Astrocyte (in vitro differentiated cells and primary cell): ENCODE results near the gene LSM10. TPM values are rescaled to one million over a fixed set of nuclear protein-coding genes. Genes with fewer than 3 reads are reported as not detected.

Source experiments
- DNase-seq: peaks from one replicate; pipeline ENCODE4 v3.0.0-alpha.2; 2010; ENCODE audit warnings: low read depth
- FAIRE-seq: peaks from 2 replicates; lab custom pipeline; 2011; peaks lifted over from hg19 to GRCh38; lab: Jason Lieb, UNC
- H2AFZ ChIP-seq: 2 replicates; pipeline ENCODE4 v1.6.0; 2012; ENCODE audit warnings: low read depth, low read length, inconsistent platforms
- H3K27ac ChIP-seq: 2 replicates; pipeline ENCODE4 v1.5.1; 2011; ENCODE audit warnings: low read depth, low read length, inconsistent platforms
- H3K27me3 ChIP-seq: 2 replicates; pipeline ENCODE4 v1.6.0; 2011; ENCODE audit warnings: low read length, inconsistent platforms; ENCODE audit not compliant: insufficient read depth
- H3K36me3 ChIP-seq: 2 replicates; pipeline ENCODE4 v1.5.1; 2011; ENCODE audit warnings: low read length, inconsistent platforms; ENCODE audit not compliant: insufficient read depth
- H3K4me1 ChIP-seq: 2 replicates; pipeline ENCODE4 v1.5.1; 2011; ENCODE audit warnings: low read length, inconsistent platforms; ENCODE audit not compliant: insufficient read depth
- H3K4me2 ChIP-seq: 2 replicates; pipeline ENCODE4 v1.6.0; 2012; ENCODE audit warnings: low read length, inconsistent platforms
- H3K4me3 ChIP-seq: 2 replicates; pipeline ENCODE4 v1.5.1; 2011; ENCODE audit warnings: low read depth, mild to moderate bottlenecking, low read length, inconsistent platforms; ENCODE audit not compliant: insufficient read depth
- H3K79me2 ChIP-seq: 2 replicates; pipeline ENCODE4 v1.6.0; 2012; ENCODE audit warnings: mild to moderate bottlenecking, low read length, inconsistent platforms; ENCODE audit not compliant: insufficient read depth
- H3K9ac ChIP-seq: 2 replicates; pipeline ENCODE4 v1.6.0; 2012; ENCODE audit warnings: mild to moderate bottlenecking, low read length, inconsistent platforms
- H3K9me3 ChIP-seq: 2 replicates; pipeline ENCODE4 v1.5.1; 2012; ENCODE audit warnings: low read depth, mild to moderate bottlenecking, low read length, inconsistent platforms; ENCODE audit not compliant: insufficient read depth
- H4K20me1 ChIP-seq: 2 replicates; pipeline ENCODE4 v1.6.0; 2012; ENCODE audit warnings: low read length, inconsistent platforms; ENCODE audit not compliant: insufficient read depth
- H3K27ac Mint-ChIP-seq: one replicate; pipeline ENCODE4 v1.8.0; 2021; ENCODE audit warnings: mild to moderate bottlenecking, mixed read lengths; ENCODE audit not compliant: unreplicated experiment
- H3K27me3 Mint-ChIP-seq: one replicate; pipeline ENCODE4 v1.8.0; 2021; ENCODE audit warnings: low read depth, mixed read lengths; ENCODE audit not compliant: unreplicated experiment
- H3K36me3 Mint-ChIP-seq: one replicate; pipeline ENCODE4 v1.8.0; 2021; ENCODE audit warnings: low read depth, mixed read lengths; ENCODE audit not compliant: unreplicated experiment
- H3K4me1 Mint-ChIP-seq: one replicate; pipeline ENCODE4 v1.8.0; 2021; ENCODE audit warnings: low read depth, mixed read lengths; ENCODE audit not compliant: unreplicated experiment
- H3K4me3 Mint-ChIP-seq: one replicate; pipeline ENCODE4 v1.8.0; 2021; ENCODE audit warnings: mild to moderate bottlenecking, moderate library complexity, mixed read lengths; ENCODE audit not compliant: unreplicated experiment
- H3K9me3 Mint-ChIP-seq: one replicate; pipeline ENCODE4 v1.8.0; 2021; ENCODE audit warnings: mild to moderate bottlenecking, mixed read lengths; ENCODE audit not compliant: unreplicated experiment
- EZH2 ChIP-seq: IDR thresholded peaks from 2 replicates; pipeline ENCODE4 v1.6.1; 2012; ENCODE audit warnings: mild to moderate bottlenecking, low read length, inconsistent platforms; ENCODE audit not compliant: insufficient read depth
- total RNA-seq: library from RNA; stranded (reverse); gene quantifications from 2 replicates; pipeline ENCODE4 v1.2.1, GENCODE V29; 2021
- TF ChIP-seq, protein P1 (sequence below): IDR thresholded peaks from 2 replicates; pipeline ENCODE4 v1.5.1; 2011; ENCODE audit warnings: low read depth, mild to moderate bottlenecking, inconsistent platforms, low read length, moderate library complexity; ENCODE audit not compliant: insufficient read depth

Gene LSM10
- total RNA-seq, 1 donor from 2014 or later, result 48.9 TPM

DNA sequence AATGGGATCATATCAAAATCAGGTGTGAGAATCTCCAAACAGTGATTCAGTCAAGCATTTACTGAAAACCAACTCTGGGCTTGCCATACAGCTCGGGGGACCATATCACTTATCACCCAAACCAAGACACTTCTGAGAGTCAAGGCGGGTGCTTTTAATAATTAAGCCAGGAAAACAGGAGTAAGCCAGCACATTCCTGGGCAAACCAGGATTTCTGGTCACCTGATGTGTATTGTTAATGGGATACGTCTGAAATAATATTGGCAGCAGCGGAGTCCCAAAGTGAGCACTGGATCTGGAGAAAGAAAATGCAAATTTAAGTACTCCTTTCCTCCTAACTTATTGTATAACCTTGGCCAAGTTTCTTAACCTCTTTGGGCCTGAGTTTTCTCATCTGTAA lies 34.9 kb upstream of the LSM10 start:
- Histone ChIP-seq H3K9ac (no peak overlapping the region), H3K4me1 (peaks cover 4% of the 10 kb centered on the region), H4K20me1 (no peaks in the 10 kb centered on the region), H2AFZ (no peak overlapping the region), H3K36me3 (peaks cover 2% of the 10 kb centered on the region), H3K4me3 (no peak overlapping the region), H3K27me3 (no peaks in the 10 kb centered on the region), H3K9me3 (no peaks in the 10 kb centered on the region), H3K79me2 (no peaks in the 10 kb centered on the region), H3K27ac (no peak overlapping the region), H3K4me2 (no peak overlapping the region)
- Mint-ChIP-seq H3K4me3 (no peak overlapping the region), H3K9me3 (no peaks in the 10 kb centered on the region), H3K27me3 (peaks cover 5% of the 10 kb centered on the region), H3K4me1 (peaks cover 9% of the 10 kb centered on the region), H3K36me3 (peaks cover 18% of the 10 kb centered on the region), H3K27ac (no peak overlapping the region)
- TF ChIP-seq, protein P1, sequence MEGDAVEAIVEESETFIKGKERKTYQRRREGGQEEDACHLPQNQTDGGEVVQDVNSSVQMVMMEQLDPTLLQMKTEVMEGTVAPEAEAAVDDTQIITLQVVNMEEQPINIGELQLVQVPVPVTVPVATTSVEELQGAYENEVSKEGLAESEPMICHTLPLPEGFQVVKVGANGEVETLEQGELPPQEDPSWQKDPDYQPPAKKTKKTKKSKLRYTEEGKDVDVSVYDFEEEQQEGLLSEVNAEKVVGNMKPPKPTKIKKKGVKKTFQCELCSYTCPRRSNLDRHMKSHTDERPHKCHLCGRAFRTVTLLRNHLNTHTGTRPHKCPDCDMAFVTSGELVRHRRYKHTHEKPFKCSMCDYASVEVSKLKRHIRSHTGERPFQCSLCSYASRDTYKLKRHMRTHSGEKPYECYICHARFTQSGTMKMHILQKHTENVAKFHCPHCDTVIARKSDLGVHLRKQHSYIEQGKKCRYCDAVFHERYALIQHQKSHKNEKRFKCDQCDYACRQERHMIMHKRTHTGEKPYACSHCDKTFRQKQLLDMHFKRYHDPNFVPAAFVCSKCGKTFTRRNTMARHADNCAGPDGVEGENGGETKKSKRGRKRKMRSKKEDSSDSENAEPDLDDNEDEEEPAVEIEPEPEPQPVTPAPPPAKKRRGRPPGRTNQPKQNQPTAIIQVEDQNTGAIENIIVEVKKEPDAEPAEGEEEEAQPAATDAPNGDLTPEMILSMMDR, result no peak
- TF ChIP-seq EZH2, result no peak
- no peak for DNase-seq
- no peak for FAIRE-seq

DNA sequence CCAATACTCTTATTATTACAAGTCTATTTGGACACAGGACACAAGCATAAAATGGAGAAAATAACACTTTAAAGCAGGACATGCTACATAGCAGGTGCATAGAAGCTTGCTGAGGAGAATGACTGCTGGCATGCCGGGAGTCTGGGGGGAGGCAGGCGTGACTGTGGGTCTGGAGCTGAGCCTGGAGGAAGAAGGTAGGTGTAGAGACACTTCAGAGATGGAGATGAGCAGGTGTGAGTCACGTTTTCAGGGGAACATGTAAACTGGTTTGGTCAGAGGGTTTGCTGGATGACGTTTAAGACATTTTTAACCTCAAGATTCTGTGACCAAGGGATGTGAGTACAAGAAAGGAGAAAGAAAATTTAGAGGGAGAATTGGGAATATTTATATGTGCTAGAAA lies 28.1 kb upstream of the LSM10 start:
- Mint-ChIP-seq H3K36me3 (peaks cover 6% of the 10 kb centered on the region), H3K27me3 (peaks cover under 1% of the 10 kb centered on the region), H3K4me3 (no peak overlapping the region), H3K9me3 (no peaks in the 10 kb centered on the region), H3K4me1 (peaks cover 4% of the 10 kb centered on the region), H3K27ac (no peak overlapping the region)
- Histone ChIP-seq H2AFZ (no peak overlapping the region), H3K27ac (no peak overlapping the region), H3K4me2 (no peak overlapping the region), H3K79me2 (no peaks in the 10 kb centered on the region), H3K4me1 (no peaks in the 10 kb centered on the region), H3K4me3 (no peak overlapping the region), H4K20me1 (no peaks in the 10 kb centered on the region), H3K9ac (no peak overlapping the region), H3K9me3 (no peaks in the 10 kb centered on the region), H3K27me3 (no peaks in the 10 kb centered on the region), H3K36me3 (peaks cover 6% of the 10 kb centered on the region)
- TF ChIP-seq EZH2, result no peak
- TF ChIP-seq, protein P1, result no peak
- FAIRE-seq (no peak), DNase-seq (no peak)

DNA sequence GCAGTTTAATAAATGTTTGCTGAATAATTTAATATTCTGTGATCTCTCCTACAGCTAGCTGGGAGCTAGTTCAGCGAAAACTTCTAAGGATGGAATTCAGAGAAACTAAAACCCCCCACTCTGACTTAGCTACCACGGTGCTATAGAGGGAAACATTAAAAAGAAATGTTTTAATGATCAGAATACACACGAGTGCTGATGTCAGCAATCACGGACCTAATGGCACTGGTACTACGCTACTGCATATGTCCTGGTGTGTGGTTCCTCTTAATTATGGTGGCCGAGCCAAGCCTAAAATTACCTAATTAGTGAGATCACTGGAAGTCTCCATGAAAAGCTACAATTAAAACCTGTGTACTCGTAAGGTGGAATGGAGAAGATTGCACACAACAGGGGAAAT lies 23.9 kb upstream of the LSM10 start:
- H3K36me3 Mint-ChIP-seq, result peaks cover 5% of the 10 kb centered on the region
- no peak overlapping the region for H3K27ac Mint-ChIP-seq
- no peak overlapping the region for H3K4me2 ChIP-seq
- FAIRE-seq (no peak), DNase-seq (no peak)
- no peak overlapping the region for H3K9ac ChIP-seq
- H3K27me3 Mint-ChIP-seq, result no peaks in the 10 kb centered on the region
- peaks cover 6% of the 10 kb centered on the region for H3K4me1 Mint-ChIP-seq
- no peaks in the 10 kb centered on the region for H3K27me3 ChIP-seq
- no peaks in the 10 kb centered on the region for H3K79me2 ChIP-seq
- TF ChIP-seq EZH2, result no peak
- TF ChIP-seq, protein P1, result no peak
- no peaks in the 10 kb centered on the region for H4K20me1 ChIP-seq
- H3K4me1 ChIP-seq, result peaks cover 2% of the 10 kb centered on the region
- H3K9me3 Mint-ChIP-seq, result no peaks in the 10 kb centered on the region
- H3K4me3 Mint-ChIP-seq, result no peak overlapping the region
- no peak overlapping the region for H3K27ac ChIP-seq
- no peaks in the 10 kb centered on the region for H3K9me3 ChIP-seq
- H3K4me3 ChIP-seq, result no peak overlapping the region
- peaks cover 6% of the 10 kb centered on the region for H3K36me3 ChIP-seq
- H2AFZ ChIP-seq, result no peak overlapping the region
